Heart left ventricle (tissue), 13 donors: ENCODE measurements around the gene ADGRG6.

Experiments
- POLR2A ChIP-seq, 2 donors: fragments of 450-650 bp; IDR thresholded peaks; one replicate each; pipeline ENCODE4 v1.6.1; 2017; ENCODE audit warnings: antibody characterized with exemption in 2 of 2, mild to moderate bottlenecking in 2 of 2, moderate library complexity in 2 of 2
- TF ChIP-seq, protein P1 (sequence below), 12 donors: fragments of 200-600 bp; sonication (generic) in 4 of 12; IDR thresholded peaks; one replicate each; pipeline versions ENCODE4 v1.5.0 to v1.8.0; 2018 to 2022; ENCODE audit warnings: antibody characterized with exemption in 12 of 12, mild to moderate bottlenecking in 5 of 12
- donor health status: ischemic (EF 13 %, LVEDD 7.1; RV severe dilation, severe dysfunction).
- donor health status: DM: no; HTN: yes; CAD: no.
- donor health status: DM: no; HTN: no; CAD: no.
- donor health status: ischemic (EF 25% LVEDD 6.9; RV normal size, moderate dysfunction).
- donor health status: ischemic (EF 25% LVEDD 5.7; RV mildly dilated, moderate dysfunction).
- donor health status: ischemic (EF 35%, LVEDD 5.7; RV mildly dilated, moderate dysfunction).
- donor health status: nonischemic (EF 11% LVEDD 7.7; RV severe dilation, severe dysfunction).
- donor health status: DM: yes; HTN: yes; CAD: no.
- donor health status: PGD.
- donor health status: ischemic (EF 29% LVEDD 5.4; RV normal size, mild dysfunction).
- donor health status: nonischemic (EF 23%, LVEDD 6.1; RV moderate dilation, normal function).

DNA sequence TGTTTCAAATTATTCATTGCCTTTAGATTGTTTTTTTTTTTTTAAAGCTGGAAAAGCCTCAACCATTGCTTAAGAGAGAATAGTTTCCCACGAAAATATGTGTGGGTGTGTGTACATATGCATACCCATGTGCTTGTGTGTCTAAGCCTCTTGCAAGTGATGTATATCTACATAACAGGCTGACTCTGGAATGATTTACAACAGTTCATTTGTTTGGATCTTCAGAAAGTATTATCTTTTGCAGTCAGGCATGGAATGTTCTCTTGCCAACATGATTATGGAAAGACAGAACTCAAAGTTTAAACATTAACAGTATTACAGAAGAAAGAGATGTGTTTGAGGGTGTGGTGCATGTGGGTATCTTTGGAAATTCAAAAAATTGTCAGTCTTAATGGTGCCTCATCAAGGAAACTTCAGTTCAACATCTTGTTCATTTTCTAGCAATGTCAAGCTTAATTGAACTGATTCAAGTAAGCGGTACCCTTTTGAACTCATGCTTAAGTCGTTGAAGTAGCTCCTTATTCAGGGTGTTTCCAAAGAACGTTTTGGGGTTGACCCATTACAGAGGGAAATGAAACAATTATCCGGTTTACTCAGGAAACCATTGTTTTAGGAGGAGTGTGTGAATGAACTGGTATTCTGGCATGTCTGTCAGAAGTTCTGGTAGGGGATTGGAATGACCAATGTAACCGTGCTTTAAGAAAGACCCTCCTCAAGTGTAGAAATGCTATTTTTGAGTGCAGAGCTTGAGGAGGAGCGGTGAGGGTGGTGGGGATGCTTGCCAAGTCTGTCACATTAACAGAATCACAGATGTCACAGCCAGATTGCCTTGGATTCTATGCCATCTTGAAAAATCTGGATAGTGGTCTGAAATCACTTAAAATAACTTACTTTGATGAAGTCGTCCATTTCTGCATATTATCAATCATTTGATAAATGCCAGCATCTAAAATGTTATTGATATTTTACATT is 60.3 kb downstream of the ADGRG6 start:
- TF ChIP-seq, protein P1, sequence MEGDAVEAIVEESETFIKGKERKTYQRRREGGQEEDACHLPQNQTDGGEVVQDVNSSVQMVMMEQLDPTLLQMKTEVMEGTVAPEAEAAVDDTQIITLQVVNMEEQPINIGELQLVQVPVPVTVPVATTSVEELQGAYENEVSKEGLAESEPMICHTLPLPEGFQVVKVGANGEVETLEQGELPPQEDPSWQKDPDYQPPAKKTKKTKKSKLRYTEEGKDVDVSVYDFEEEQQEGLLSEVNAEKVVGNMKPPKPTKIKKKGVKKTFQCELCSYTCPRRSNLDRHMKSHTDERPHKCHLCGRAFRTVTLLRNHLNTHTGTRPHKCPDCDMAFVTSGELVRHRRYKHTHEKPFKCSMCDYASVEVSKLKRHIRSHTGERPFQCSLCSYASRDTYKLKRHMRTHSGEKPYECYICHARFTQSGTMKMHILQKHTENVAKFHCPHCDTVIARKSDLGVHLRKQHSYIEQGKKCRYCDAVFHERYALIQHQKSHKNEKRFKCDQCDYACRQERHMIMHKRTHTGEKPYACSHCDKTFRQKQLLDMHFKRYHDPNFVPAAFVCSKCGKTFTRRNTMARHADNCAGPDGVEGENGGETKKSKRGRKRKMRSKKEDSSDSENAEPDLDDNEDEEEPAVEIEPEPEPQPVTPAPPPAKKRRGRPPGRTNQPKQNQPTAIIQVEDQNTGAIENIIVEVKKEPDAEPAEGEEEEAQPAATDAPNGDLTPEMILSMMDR (IDR thresholded peaks at IDR 0.05), result no peak
- TF ChIP-seq POLR2A (IDR thresholded peaks at IDR 0.05), result no peak
